ENCODE measurements around the gene ALG2.
A peak's percentile ranks its signal among the peaks of the same experiment; 100 is the strongest.

Gene ALG2, protein sequence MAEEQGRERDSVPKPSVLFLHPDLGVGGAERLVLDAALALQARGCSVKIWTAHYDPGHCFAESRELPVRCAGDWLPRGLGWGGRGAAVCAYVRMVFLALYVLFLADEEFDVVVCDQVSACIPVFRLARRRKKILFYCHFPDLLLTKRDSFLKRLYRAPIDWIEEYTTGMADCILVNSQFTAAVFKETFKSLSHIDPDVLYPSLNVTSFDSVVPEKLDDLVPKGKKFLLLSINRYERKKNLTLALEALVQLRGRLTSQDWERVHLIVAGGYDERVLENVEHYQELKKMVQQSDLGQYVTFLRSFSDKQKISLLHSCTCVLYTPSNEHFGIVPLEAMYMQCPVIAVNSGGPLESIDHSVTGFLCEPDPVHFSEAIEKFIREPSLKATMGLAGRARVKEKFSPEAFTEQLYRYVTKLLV

DNA sequence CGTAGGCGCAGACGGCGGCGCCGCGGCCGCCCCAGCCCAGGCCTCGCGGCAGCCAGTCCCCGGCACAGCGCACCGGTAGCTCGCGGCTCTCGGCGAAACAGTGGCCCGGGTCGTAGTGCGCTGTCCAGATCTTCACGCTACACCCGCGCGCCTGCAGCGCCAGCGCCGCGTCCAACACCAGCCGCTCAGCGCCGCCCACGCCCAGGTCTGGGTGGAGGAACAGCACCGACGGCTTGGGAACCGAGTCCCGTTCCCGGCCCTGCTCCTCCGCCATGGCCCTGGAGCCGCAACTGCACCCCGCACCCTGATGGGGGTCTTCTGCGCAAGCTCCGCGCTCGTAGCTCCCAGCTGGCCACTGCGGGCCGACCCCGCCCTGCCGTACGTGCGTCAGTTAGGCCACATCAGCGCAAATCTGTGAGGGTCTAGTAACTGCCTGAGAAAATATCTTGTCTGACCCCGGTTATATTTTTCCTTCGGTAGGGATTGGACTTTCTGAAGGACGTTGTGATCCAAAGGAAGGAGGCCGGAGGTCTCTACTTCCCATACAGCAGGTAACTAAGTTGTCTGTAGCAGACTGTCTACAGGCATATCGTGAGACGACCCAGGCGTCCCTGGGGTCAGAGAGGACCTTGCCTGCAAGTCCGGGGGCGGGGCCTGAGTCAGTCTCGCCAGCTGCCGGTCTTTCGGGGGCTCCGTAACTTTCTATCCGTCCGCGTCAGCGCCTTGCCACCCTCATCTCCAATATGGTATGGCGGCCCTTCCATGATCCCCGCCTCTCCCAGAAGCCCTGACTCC lies at the start of gene ALG2, which contains the start of gene SEC61B:
TSS of gene ALG2 (minus strand) at position 322 of the 795 bp plus-strand sequence. CDS start at position 274, 48 bp downstream.
TSS of gene SEC61B (plus strand) at position 662 of the 795 bp plus-strand sequence. CDS start at position 744, 82 bp downstream.
- peak; percentile 92 to 94 for DNase-seq

DNA sequence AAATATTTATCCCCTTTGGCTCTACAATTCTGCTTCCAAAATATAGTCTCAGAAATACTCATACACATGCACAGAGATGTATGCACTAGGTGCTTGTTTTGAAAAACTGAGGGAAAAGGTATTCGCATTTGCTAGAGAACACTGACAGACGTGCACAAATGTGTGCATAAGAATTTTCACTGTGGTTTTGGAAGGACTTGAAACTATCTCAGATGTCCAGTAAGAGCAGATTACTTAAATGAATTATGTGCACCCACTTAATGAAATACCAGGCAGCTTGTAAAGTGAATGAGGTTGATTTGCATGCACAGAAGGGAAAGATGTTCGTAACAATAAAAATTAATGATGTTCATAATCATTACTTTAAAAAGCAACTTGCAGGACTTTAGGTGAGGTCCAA lies 48.7 kb upstream of the ALG2 start:
- no peak for DNase-seq

DNA sequence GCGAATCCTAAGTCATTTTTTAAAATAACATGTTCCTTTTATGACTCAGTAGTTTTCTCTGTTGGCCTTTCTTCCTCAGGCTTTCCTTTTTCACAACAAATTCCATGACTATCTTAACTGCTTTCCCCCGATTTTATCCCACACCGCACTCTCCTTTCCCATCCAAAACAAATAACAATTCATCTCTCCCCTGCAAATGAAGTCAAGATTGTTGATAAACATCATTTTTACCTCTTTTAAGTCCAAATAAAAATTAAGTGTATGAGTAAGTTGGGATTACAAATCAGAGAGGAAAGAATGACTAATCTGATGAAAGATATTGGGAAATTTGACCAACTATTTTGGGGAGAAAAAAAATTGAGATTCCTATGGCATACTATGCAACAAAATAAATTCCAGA lies 47.7 kb upstream of the ALG2 start:
- peak; percentile 32 to 41 for DNase-seq

DNA sequence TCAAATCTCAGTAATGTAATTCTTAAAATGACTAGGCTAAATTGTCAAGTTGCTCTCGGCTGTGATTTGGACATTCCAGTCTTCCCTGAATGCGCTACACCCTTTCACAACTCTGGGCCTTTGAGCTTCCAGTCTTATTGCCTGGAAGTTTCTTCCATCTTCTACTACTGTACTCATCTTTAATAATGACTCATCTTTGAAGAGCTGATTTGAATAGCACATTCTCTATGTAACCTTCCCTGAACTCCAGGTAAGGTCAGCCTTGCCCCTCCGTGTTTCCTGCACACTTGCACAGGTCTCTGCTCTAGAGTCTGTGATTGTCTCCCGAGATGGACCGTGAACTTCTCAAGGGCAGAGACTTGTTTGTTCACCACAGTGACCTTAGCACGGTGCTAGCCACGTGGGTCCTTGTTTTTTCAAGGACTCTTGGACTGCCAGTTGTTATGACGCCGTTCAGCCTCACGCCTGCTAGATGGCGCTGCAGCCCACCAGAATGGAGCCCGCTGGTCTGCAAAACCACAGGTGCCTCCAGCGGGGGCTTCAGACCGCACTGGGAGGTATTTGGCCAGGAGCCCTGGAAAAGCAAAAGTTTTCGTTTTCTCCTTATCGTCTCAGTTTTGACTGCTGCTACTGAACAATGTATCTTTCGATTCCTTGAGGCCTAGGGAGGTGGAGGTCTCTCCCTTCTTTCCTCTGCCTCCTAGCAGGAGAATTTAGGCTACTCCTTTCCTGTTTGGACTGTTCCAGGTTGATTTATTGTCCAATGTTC lies 44.7 kb upstream of the ALG2 start:
- peak; percentile 53 to 82 for DNase-seq

DNA sequence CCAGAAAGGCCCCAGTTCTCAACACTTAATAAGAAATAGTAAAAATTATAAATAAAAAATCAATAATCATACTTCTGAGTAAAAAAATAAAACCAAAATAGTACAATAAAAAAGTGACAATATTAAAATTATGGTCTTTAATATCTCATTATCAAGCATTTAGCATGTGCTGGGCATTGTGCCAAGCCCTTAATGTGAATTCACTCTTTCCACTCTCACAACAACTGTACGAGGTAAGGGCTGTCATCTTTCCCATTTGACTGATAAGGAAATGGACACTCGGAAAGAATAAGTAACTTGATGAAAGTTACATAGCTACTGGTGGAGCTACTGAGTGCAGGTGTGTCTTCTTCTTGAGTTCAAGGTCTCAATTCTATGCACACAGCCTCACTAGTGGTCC lies 43.9 kb upstream of the ALG2 start:
- DNase-seq, result no peak

DNA sequence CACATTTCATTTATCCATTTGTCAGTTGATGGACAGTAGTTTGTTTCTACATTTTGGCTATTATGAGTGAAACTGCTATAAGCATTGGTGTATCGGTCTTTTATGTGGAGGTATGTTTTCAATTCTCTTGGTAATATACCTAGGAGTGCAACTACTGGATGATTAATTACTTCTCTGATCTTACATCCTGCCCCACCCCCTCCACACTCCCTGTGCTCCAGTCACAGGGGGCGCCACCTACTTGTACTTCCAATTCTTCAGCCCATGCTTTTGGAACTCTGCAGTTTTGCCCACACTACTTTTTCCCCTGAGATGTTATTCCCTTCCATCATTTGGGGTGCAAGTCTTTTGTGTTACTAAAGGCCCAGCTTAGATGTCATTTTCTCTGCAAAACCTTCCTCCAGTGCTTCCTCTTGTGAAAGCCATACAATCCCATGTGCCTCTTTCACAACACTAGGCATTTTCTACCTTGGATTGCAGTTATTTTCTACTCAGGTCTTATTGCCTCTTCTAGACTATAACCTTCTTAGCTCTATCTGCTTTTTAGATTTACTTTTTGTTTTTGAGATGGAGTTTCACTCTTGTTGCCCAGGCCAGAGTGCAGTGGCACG lies 42.4 kb upstream of the ALG2 start:
- peak; percentile 34 to 46 for DNase-seq

DNA sequence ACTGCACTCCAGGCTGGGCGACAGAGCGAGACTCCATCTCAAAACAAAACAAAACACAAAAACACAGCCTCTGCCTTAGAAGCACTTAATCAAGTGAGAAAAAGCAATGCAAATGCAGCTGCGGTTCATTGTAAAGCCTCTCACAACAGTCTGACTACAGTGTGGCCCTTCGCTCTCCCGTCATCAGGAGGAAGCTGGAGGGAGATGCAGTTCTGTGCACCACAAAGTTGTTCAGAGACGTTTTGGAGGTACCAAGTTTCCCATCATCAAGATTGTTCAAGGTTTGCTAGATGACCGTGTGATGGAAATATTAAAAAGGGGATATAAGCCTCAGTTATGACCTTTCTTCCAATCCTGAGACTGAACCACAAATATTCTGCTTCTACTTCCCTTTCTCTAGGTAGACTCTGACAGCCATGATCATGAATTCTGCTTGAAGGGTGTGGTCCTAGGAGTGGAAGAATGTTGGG lies 41.2 kb upstream of the ALG2 start:
- no peak for DNase-seq

DNA sequence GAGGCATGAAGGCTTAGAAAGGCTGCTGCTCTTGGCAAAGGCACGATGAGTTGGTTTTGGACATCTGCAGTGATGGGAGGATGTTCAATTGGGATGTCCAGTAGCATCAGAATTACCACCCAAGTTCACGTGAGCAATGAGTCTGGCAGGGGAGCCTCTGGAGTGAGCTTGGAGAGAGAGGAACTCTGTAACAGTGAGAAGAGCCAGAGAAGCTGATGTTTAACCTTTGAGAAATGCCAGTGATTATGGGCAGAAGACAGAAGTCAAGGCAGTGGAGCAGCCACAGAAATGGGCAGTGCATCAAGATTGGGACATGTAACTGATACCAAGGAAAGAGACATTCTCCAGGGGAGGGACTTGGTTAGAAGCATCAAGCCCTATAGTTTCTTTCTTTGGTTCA lies 40.2 kb upstream of the ALG2 start:
- no peak for DNase-seq

DNA sequence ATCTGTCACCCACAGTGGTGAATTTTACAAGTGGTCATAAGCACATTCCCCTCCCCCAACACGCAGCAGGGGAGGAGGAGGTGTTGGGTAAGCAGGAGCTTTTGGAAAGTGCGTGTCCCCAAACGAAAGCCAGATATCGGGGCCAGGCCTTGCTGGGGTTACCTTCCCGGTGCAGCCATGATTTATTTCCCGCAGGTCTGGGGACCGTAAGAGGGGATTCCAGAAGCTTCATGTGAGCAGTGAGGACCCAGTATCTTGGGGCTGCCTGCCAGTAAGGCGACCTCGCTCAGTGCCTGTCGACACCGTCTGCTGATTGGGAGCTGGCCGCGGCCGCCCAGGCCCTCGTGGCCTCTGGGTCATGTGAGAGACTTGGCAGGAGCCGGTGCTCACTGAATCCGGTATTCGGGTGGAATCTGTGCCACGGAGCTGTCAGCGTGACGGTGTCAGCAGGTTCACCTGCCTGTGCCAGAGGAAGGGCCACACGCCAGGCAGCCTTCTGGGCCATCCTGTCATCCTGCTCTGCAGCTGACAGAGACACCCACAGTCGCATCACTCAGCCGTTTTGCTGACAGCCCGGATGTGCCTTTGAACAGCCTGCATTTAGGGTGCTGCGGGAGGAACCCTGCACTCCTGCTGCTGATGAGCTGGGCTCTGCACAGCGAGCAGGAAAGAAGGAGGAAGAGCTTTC lies 37.6 kb upstream of the ALG2 start:
- peak in 1 of 2 donors; percentile 32 for DNase-seq

DNA sequence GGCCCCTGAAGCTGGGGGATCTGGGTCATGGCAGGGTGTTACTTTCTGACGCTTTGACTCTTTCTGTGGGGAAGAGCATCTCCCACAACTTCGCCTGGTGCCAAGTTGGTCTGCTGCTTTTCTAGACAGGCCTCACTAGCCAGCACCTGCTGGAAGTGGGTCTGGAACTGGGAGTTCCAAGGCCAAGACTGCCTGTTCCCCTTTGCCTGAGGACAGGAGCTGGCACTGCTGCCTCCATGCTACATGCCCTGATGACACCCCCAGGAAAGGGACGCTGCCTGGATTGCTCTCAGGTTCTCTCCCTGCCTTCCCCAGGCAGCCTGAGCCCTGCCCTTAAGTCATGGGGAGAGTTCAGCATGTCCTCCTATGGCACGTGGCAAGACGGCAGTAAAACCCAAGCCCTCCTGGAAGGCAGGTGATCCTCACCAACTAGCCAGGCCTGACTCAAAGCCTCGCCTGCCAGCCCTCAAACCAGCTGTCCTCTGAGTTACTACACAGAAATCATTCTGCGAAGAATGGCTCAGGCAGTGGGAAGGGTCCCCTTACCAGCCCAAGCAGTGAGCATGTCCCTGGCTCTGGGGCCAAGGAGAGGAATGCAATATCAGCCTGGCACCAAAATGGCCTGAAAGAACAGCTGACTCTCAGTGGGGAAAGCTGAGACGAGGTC lies 36.1 kb upstream of the ALG2 start:
- DNase-seq, result no peak

DNA sequence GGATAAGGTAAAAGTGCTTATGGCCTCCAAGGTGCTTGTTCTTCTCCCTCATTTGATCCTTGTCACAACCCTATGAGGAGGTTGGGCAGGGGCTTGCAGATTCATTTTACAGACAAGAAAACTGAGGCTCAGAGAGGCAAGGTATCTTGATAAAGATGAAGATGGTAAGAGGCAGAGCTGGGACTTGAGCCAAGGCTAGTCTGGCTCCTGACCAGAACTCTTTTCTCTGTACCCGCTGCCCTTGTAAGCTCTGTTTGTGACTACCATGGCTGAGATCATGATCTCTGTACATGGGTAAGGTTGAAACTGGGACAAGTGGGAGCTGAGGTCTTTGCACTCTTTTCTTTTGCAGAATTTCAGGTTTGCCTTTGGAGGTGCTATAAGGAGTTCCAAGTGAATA lies 33.9 kb upstream of the ALG2 start:
- DNase-seq, result no peak

DNA sequence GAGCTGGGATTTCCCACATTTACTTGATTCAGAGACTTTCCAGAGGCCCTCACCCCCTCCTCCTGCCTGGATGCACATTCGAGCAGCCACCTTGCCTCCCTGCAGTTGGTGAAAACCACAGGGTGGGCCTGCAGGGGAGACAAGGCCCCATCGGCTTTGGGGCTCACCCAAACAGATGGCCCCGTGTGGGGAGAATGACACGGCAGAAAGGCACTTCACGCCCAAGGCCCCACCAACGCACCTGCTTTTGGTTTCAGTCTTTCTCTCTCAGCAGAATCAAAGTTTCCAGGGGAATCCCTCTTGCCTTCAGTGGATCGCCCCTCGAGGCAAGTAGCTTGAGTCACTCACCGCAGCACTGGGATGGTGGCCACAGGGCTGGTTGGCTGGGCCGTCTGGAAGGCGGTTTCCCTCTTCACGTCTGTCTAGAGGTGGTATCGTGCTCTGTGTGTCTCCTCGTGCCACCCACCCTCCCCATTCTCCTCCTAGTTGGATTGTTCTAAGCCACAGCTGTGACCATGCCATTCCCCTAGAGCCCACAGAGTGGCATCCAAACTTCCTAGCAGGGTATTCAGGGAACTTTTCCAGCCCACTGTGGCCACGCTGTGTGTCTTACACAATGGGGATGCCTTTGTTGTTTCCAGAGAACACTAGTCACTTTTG lies 32.2 kb upstream of the ALG2 start:
- peak; percentile 74 to 93 for DNase-seq

DNA sequence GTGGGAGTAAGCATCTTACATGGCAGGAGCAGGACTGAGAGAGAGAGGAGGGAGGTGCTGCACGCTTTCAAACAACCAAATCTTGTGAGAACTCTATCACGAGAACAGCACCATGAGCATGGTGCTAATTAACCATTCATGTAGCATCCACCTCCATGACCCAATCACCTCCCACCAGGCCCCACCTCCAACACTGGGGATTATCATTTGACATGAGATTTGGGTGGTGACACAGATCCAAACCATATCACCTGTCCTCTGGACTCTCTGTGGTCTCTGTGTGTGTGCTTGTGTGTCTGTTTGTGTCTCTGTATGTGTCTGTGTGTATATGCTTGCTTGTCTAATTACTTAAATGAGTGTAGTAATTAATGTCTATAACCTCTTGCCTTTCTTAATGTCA lies 31.4 kb upstream of the ALG2 start:
- DNase-seq, result no peak

DNA sequence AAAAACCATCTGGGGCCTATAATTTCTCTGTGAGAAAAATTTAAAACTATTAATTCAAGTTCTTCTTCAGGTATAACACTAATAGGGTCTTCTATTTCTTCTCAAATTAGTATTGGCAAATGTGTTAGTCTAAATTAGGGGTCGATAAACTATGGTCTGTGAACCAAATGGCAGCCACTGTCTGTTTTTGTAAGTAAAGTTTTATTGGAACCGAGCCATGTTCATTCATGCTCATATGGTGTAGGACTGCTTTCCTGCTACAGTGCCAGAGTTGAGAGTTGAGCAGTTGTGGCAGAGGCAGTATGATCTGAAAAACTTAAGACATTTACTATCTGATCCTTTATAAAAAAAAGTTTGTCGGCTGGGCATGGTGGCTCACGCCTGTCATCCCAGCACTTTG lies 29.4 kb upstream of the ALG2 start:
- no peak for DNase-seq

DNA sequence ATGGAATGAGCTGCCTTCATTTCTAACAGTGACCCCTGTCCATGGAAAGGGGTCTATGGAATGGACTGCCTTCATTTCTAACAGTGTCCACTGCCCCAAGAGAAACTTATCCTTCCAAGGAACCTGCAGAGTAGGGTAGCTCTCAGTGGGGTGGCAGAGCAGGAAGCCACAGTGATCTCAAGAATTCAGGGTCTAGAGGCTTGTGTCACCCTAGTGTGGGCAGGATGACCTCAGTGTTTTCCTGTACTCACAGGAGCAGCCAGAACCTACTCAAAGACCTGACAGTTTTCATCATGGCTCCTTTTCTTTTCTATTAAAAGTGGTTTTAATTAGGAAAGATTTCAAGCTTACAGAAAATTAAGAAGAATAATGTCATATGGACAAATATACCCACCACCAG lies 27.9 kb upstream of the ALG2 start:
- DNase-seq, result peak; percentile 37 to 68

DNA sequence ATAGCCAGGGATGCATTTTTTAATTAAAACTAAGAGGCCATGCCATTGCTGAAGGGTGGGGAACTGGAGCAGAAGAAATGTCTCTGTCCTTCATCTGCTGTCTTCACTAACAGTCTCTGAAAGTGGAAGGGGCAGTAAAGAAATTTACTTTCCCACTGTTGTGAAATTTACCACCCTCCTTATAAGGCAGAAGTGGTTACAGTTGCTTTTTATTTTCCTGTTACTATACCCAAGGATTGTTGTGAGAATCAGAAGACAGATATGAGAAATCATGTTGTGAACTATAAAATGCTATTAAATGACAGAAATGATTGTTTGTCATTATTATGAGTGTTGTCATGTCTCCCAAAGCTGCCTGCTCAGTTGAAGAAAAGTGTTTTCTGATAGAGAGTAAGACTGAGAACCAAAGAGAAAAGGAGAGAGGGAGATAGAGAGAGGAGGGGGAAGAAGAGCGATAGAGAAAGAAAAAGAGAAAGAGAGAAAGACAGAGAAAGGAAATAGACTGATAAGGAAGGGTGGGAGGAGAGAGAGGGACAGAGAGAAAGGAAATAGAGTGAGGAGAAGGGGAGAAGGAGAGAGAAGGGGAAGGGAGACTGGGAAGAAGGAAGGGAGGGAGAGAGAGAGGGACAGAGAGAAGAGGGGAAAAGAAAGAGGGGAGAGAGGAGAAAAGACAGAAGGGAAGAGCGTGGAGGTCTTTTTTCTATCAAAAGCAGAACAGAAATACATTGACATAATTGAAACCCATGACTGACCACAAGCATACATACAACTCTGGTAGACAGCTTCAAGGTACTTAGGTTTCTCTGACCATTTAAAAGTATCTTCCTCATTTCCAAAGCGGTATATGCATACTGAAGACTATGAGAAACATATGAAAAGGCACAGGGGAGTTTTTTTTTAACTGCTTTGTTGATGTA lies 22.9 kb upstream of the ALG2 start:
- peak in 1 of 2 donors; percentile 47 for DNase-seq

DNA sequence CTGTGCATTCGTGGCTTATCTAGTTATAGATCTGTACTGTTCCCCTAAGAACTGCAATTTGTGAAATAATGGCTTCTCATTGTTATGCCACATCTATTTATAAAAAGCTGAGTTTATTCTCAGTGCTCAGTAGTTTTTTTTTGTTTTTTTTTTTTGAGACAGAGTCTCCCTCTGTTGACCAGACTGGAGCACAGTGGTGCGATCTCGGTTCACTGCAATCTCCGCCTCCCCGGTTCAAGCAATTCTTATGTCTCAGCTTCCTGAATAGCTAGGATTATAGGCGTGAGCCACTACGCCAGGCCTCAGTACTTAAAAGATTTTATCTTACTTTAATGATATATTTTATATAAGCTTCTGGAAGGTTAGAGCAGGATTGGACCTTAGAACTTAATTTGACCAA lies 19.4 kb upstream of the ALG2 start:
- DNase-seq, result no peak

DNA sequence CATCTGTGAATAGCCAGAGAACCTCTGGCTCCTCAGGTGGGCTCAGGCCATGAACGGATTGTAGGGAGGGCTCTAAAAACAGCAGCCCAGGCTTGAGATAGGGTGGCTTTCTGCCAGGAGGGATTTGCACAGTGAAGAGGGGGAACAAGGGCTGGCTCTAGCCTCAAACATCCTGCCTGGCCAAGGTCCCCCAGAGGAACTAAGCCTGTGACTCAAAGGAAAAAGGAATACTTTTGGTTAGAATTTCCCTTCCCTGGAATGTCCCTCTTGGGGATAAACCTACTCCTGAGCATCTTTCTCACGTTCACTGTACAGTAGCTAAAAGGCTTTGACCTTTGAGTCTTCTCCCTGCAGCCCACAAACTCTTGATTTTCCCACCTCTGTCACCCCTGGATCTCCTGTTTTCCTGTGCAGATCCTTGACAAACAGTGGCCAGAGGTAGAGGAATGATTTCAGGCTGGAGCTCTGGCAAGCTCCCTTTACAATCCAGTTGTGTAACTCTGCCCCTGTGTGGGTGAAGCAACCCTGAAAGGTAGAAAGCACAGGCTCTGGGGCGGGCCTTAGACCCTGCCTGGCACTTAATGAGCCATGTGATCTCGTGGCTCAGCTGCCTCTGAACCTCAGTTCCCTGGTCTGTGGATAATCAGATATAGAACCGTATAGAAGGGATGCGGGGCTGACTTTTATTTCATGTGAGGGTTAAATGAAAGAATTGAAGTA lies 17.8 kb upstream of the ALG2 start:
- DNase-seq, result no peak

DNA sequence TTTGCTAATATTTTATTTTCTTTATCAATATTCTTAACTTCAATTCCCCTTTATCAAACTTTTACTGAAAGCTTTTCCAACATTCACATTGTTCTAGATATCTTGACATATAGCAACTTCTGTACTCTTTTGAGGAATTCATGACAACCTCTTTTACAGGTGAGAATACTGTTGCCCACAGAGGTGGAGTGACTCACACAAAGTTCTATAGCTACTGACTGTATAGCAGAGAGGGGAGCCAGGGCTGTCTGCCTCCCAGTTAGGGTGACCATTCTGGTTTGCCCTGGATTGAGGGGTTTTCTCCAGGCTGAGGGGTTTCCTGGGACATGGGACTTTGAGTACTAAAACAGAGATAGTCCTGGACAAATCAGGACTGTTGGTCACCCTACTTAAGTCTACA lies 16.6 kb upstream of the ALG2 start:
- no peak for DNase-seq
